Psoas muscle (tissue), 8 donors: ENCODE results near the gene SCN5A. TPM values are rescaled to one million over a fixed set of nuclear protein-coding genes. Genes with fewer than 3 reads are reported as not detected.

Experiments used
- ATAC-seq, 4 donors: fragments of 200-7000 bp; cut with Tn5 transposase; one replicate each; pipeline ENCODE4 v1.9.1; 2020; ENCODE audit warnings: moderate library complexity in 3 of 4, mild to moderate bottlenecking in 2 of 4
- DNase-seq, 2 donors: peaks; one replicate each; pipeline ENCODE4 v3.0.0-alpha.2; 2020
- H3K27ac ChIP-seq: fragments of 200-600 bp; one replicate; pipeline ENCODE4 v1.8.0; 2022
- H3K27me3 ChIP-seq, 3 donors: fragments of 200-600 bp in 1 of 3; one replicate each; pipeline versions ENCODE4 v1.6.1 to v1.8.0; 2013 to 2022; ENCODE audit warnings: low read length in 2 of 3, mild to moderate bottlenecking in 2 of 3, moderate library complexity in 1 of 3; ENCODE audit not compliant: insufficient read depth in 3 of 3
- H3K36me3 ChIP-seq, 2 donors: fragments of 200-600 bp in 1 of 2; one replicate each; pipeline versions ENCODE4 v1.6.1 to v1.8.0; 2013 to 2022; ENCODE audit warnings: low read depth in 1 of 2, mild to moderate bottlenecking in 1 of 2, moderate library complexity in 1 of 2; ENCODE audit not compliant: insufficient read depth in 1 of 2
- H3K4me1 ChIP-seq: fragments of 200-600 bp; one replicate; pipeline ENCODE4 v1.8.0; 2022
- H3K4me3 ChIP-seq: fragments of 200-600 bp; one replicate; pipeline ENCODE4 v1.8.0; 2022; ENCODE audit warnings: mild to moderate bottlenecking
- H3K9me3 ChIP-seq: fragments of 200-600 bp; one replicate; pipeline ENCODE4 v1.8.0; 2022
- WGBS, 3 donors: extraction: QIAGEN DNeasy Blood & Tissue Kit; methylation state at CpG; one replicate each; pipeline versions ENCODE4 v1.1.6 to v1.1.7; 2013; 5-methylcytosine and 5-hydroxymethylcytosine counted together
- intact Hi-C, 2 donors: fragments of 100-400 bp; cut with DNase I; formaldehyde crosslinking; loops; one replicate each; pipeline versions ENCODE4 v1.11.0 to v1.14.2; 2022
- polyA plus RNA-seq, 3 donors: library from polyadenylated mRNA; stranded (reverse); fragments of 200-250 nt; gene quantifications; one replicate each; pipeline ENCODE4 v1.2.3, GENCODE V29; 2013
- total RNA-seq, 4 donors: library from RNA; stranded (reverse); fragmentation: NEBNext Ultra II Directional in 2 of 4; extraction: Animal tissue kit (Norgen Biotek cat#: 25700) in 2 of 4; gene quantifications; one replicate each; pipeline versions ENCODE4 v1.2.1 to v1.2.4, GENCODE V29; 2021 to 2023
- TF ChIP-seq, protein P1 (sequence below): fragments of 200-600 bp; IDR thresholded peaks from one replicate; pipeline ENCODE4 v1.8.0; 2022; ENCODE audit warnings: antibody characterized with exemption
- donor health status: healthy with polysubstance abuse.
- donor health status: DM: no; HTN: no; CAD: no; lungs with moderate emphysema.
- donor health status: Bipolar disorder and iron deficiency.
- donor health status: healthy.
- donor health status: DM: yes; HTN: yes; CAD: no.
- donor health status: DM: no; HTN: no; CAD: no.
- donor health status: DM: no; HTN: no; CAD: no.
- donor health status: DM: yes; HTN: yes; CAD: no.

The SCN5A gene
- total and polyA plus RNA-seq, 7 donors = 0.17 to 34.2 (median 5.7) TPM

DNA sequence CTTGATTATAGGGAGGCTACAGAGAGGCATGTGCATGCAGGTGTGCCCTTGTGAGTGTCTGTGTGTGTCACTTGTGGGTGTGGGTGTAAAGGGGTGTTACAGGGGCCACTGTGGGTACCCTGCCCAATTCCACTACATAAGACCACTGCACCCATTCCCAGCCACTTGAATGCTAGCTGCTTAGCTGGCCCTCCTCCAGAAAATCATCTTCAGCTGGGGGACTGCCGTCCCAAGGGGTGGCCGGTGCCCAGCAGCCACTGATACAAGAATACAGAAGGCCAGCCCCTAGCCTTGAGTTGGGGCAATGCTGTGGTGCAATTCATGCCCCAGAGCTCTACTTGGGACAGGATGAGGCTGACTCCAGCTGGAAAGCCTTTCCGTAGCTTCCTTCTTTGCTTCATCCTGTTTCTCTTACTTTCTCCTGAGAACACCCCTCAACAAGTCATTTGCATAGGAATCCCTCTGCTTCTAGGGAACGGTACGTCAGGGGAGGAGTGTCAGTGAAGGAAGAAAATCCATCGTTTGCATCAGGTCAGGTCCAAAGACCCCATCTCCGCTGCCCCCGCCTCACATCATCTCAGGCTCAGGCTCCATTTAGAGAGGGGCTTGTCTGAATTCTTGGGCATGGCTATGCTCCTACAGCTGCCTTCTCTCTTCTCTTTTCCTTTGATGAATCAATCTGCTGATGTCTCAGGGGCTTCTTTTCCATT is 72.0 kb downstream of the SCN5A start:
- no peak overlapping the region for H3K27ac ChIP-seq

DNA sequence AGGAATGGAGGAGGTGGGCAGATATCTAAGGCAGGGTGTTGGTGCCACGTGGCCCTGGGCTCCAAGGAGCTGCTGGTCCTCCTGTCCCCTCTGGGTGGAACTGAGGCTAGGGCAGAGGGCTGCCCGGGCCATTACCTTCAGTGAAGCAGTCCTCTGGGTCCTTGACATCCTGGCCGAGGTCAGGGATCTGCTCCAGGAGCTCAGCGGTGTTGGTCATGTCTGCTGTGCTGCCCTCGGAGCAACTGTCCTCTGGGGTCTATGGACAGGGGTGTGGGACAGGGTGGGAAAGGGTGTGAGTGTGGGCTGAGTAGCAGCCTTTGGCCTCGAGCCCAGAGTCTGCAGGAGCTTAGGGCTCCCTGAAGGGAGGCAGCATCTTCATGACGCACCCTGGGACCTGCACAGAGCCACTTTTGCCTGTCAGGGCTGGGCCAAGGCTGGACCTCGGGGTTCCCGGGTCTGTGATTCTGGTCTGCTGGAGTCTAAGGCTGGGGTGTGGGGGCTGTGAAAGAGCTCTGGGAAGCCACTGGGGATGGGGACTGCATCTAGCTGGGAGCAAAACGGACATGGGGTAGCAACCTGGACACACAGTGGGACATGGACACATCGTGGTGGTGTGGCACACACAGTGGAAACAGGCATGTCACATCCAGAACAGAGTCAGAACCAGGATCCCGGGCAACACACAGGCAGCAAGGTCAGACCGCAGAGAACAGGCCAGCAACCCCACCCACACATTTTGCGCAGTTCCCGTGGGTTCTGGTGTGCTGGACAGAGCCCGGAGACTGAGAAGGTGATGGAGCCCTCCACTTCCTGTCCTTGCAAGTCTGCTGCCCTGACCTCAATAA is 72.7 kb downstream of the SCN5A start:
- Histone ChIP-seq H3K4me1 (no peaks in the 10 kb centered on the region), H3K9me3 (peaks cover 8% of the 10 kb centered on the region), H3K36me3 (no peaks in the 10 kb centered on the region), H3K4me3 (no peak overlapping the region), H3K27ac (no peak overlapping the region), H3K27me3 (no peaks in the 10 kb centered on the region)
- DNase-seq (no peak), ATAC-seq (no peak)
- WGBS, 3 donors = 76 to 80% (median 78%) methylated on average over 16 of the region's 16 CpGs
- intact Hi-C loops = no loop called here
- TF ChIP-seq, protein P1, sequence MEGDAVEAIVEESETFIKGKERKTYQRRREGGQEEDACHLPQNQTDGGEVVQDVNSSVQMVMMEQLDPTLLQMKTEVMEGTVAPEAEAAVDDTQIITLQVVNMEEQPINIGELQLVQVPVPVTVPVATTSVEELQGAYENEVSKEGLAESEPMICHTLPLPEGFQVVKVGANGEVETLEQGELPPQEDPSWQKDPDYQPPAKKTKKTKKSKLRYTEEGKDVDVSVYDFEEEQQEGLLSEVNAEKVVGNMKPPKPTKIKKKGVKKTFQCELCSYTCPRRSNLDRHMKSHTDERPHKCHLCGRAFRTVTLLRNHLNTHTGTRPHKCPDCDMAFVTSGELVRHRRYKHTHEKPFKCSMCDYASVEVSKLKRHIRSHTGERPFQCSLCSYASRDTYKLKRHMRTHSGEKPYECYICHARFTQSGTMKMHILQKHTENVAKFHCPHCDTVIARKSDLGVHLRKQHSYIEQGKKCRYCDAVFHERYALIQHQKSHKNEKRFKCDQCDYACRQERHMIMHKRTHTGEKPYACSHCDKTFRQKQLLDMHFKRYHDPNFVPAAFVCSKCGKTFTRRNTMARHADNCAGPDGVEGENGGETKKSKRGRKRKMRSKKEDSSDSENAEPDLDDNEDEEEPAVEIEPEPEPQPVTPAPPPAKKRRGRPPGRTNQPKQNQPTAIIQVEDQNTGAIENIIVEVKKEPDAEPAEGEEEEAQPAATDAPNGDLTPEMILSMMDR = no peak

More for the DNA sequence above, 72.0 kb downstream of the SCN5A start:
- WGBS, 3 donors = 73 to 83% (median 82%) methylated on average over 8 of the region's 8 CpGs
- H3K36me3 ChIP-seq = no peaks in the 10 kb centered on the region
- intact Hi-C loops = no loop called here
- H3K27me3 ChIP-seq = no peaks in the 10 kb centered on the region
- DNase-seq = no peak
- no peak for ATAC-seq
- no peak overlapping the region for H3K4me3 ChIP-seq
- TF ChIP-seq, protein P1 = no peak
- H3K9me3 ChIP-seq = peaks cover 4% of the 10 kb centered on the region
- H3K4me1 ChIP-seq = no peaks in the 10 kb centered on the region

- H3K9me3 ChIP-seq = peaks cover 8% of the 10 kb centered on the region
- intact Hi-C loops = no loop called here
Measured at GRCh38 chr3:38576131-38576525, 73.4 kb downstream of the SCN5A start.

GRCh38 chr3:38575279-38575843 is 74.1 kb downstream of the SCN5A start:
- Histone ChIP-seq H3K4me1 (no peaks in the 10 kb centered on the region), H3K27ac (no peak overlapping the region), H3K36me3 (no peaks in the 10 kb centered on the region), H3K27me3 (no peaks in the 10 kb centered on the region), H3K9me3 (peaks cover 12% of the 10 kb centered on the region), H3K4me3 (no peak overlapping the region)
- 86 to 88% (median 88%) methylated on average over 18 of the region's 18 CpGs for WGBS, 3 donors
- TF ChIP-seq, protein P1 = no peak
- DNase-seq = no peak
- ATAC-seq = no peak
- intact Hi-C loops = no loop called here

More at GRCh38 chr3:38576131-38576525, 73.4 kb downstream of the SCN5A start:
- no peak for DNase-seq
- Histone ChIP-seq H3K4me3 (no peak overlapping the region), H3K27me3 (no peaks in the 10 kb centered on the region), H3K4me1 (no peaks in the 10 kb centered on the region), H3K27ac (no peak overlapping the region), H3K36me3 (no peaks in the 10 kb centered on the region)
- 93 to 97% (median 96%) methylated on average over 5 of the region's 5 CpGs for WGBS, 3 donors
- TF ChIP-seq, protein P1 = no peak
- no peak for ATAC-seq
